Urinary bladder (tissue), 4 donors: ENCODE data around the gene CHN2. TPM values are rescaled to one million over a fixed set of nuclear protein-coding genes. Genes with fewer than 3 reads are reported as not detected.

Source experiments
- DNase-seq: peaks from one replicate; pipeline ENCODE4 v3.0.0-alpha.2; 2015; ENCODE audit errors: extremely low spot score
- H3K27ac ChIP-seq: one replicate; pipeline ENCODE4 v1.5.1; 2013; ENCODE audit warnings: low read depth, mild to moderate bottlenecking, moderate library complexity
- H3K36me3 ChIP-seq: one replicate; pipeline ENCODE4 v1.6.1; 2013; ENCODE audit warnings: mild to moderate bottlenecking, moderate library complexity; ENCODE audit not compliant: insufficient read depth
- H3K4me1 ChIP-seq: one replicate; pipeline ENCODE4 v1.6.1; 2013; ENCODE audit warnings: mild to moderate bottlenecking, moderate library complexity; ENCODE audit not compliant: insufficient read depth
- H3K4me3 ChIP-seq: one replicate; pipeline ENCODE4 v1.5.1; 2013; ENCODE audit warnings: low read depth, low read length
- WGBS: extraction: QIAGEN DNeasy Blood & Tissue Kit; methylation state at CpG from one replicate; pipeline ENCODE4 v1.1.7; 2013; 5-methylcytosine and 5-hydroxymethylcytosine counted together
- polyA plus RNA-seq: library from polyadenylated mRNA; stranded (reverse); fragments of 200-250 nt; gene quantifications from one replicate; pipeline ENCODE4 v1.2.3, GENCODE V29; 2013
- total RNA-seq: library from RNA; depleted of rRNA; stranded (reverse); fragments of >200 nt; gene quantifications from one replicate; pipeline ENCODE4 v1.2.3, GENCODE V29; 2014
- donor health status: healthy with polysubstance abuse.
- donor health status: healthy.

CHN2 gene
- total and polyA plus RNA-seq, 2 donors: 6.8 to 14.5 TPM

DNA sequence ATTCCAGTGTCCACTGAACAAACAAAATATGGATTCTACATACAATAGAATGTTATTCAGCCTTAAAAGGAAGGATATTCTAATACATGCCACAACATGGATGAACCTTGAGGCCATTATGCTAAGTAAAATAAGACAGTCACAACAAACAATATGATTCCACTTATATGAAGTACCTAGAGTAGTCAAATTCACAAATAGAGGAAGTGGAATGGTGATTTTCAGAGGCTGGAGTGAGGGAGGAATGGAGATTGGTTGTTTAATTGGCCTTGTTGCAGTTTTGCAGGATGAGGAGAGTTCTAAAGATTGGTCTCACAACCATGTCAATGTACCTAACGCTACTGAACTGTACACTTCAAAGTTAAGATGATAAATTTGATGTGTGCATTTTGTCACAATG, 119.6 kb downstream of the CHN2 start:
- H3K27ac ChIP-seq: no peak overlapping the region
- WGBS: 97% methylated on average over 1 of the region's 1 CpG
- no peak for DNase-seq
- H3K36me3 ChIP-seq: no peaks in the 10 kb centered on the region
- no peaks in the 10 kb centered on the region for H3K4me1 ChIP-seq
- H3K4me3 ChIP-seq: no peak overlapping the region

DNA sequence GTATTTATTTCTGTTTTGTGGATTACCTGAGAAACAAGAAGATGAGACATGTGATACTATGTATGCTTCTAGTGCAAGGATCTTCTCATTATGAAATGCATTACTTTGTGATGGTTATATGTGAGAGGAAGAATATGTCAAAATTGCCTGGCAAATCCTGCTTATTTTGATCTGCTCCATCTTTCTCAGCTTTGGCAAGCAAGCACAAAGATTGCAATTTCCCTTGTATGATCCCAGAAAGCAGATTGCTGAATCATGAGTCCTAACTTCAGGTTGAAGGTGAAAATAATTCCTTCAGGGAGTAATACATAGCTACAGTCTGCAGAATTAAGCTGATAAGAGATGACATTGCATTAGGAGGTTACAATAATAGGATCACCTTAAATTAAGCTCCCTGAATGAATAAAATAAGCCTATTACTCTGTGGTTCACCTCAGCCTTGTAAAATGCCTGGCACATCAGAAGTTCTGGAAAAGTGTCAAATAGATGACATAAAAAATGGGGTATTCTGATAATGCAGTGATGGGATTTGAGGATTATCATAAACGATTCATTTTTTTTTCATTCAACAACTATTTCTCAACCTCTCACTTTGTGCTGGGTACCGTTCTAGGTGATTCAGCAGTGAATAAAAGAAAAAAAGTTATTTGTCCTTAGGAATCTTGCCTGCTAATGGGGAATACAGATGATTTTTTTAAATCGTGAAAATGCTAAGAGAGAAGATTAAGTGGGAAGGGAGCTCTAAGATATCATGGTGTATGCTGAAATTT, 120.7 kb downstream of the CHN2 start:
- Histone ChIP-seq H3K4me3 (no peak overlapping the region), H3K27ac (no peak overlapping the region)
- WGBS: 59% methylated on average over 3 of the region's 3 CpGs

DNA sequence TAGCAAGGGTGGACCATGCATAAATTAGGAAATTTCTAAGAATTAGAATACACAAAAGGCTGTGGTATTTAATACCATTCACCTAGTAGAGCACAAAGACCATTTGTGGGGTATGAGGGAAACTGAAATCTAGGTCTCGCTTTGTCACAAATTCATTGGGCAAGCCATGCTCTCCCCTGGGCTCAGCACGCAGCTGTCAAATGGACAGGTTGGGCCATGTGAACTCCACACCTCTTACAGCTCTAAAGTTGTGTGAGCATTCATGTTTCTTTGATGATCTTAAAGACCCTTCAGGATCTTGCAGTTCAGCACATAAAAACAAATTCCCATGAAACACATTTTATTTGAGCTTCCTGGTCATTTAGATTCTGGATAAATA, 121.3 kb downstream of the CHN2 start:
- whole genome bisulfite sequencing: 97% methylated on average over 2 of the region's 2 CpGs
- no peak for DNase-seq
- Histone ChIP-seq H3K36me3 (no peaks in the 10 kb centered on the region), H3K27ac (no peak overlapping the region), H3K4me1 (no peaks in the 10 kb centered on the region), H3K4me3 (no peak overlapping the region)

More for the DNA sequence above, 120.7 kb downstream of the CHN2 start:
- DNase-seq: no peak
- H3K4me1 ChIP-seq: no peaks in the 10 kb centered on the region
- no peaks in the 10 kb centered on the region for H3K36me3 ChIP-seq

DNA sequence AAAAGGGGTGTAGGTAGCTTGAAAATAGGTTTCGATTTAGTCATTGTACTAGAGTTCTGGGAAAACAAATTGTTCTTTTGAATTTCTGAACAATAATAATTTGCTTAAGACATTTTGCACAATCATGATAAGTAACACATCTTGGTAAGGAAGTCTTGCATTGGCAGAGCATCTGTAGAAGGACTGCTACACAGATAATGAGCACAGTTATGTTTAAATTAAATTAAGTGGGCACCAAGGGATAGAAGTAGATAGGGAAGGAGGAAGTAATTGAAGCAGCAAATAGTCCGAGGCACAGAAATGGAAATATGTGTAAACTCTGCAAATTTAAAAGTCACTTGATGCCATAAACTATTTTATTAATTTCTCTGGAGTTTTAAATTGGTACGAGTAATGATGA, 122.4 kb downstream of the CHN2 start:
- WGBS: 86% methylated on average over 3 of the region's 3 CpGs
- Histone ChIP-seq H3K27ac (no peak overlapping the region), H3K36me3 (no peaks in the 10 kb centered on the region), H3K4me1 (no peaks in the 10 kb centered on the region), H3K4me3 (no peak overlapping the region)
- DNase-seq: no peak

DNA sequence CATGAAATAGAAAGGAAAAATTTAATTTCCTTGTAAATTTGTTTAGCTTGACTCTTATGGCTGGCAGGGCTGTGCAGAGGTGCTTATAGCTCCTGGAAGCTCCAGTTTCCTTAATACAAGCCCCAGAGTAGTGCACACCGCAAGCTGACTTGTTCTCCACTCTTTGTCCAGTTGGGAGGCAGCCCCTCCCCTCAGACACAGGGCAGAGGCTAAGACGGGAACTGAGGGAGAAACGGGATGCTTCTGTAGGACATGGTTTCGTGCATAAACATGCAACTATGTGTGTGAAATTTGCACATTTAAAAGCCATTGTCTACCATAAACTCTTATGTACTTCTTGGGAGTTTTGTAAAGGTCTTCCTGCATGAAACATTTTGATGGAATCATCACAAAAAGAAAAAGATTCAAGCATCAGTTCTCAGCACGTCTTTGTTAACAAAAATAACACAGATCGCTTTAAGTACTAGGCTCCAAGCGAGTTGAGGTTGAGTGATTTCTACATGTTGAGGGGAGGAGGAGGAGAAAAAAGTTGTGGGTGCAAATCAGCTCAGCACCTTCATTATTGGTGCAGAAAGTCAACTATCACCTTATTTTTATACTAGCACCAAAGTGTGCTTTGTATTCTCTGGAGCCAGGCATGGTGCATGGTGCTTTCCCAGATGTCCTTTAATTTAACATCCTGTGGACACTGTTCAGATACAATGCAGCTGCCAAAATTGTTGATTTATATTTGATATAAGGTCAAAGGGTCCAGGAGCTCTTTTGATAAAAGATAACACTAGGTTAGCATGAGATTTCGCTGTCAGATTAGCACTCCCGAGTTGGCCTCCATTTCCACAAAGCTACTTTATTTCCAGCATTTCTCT, 124.5 kb downstream of the CHN2 start:
- 81% methylated on average over 9 of the region's 9 CpGs for WGBS
- Histone ChIP-seq H3K36me3 (no peaks in the 10 kb centered on the region), H3K27ac (no peak overlapping the region), H3K4me1 (no peaks in the 10 kb centered on the region), H3K4me3 (no peak overlapping the region)
- DNase-seq: no peak

DNA sequence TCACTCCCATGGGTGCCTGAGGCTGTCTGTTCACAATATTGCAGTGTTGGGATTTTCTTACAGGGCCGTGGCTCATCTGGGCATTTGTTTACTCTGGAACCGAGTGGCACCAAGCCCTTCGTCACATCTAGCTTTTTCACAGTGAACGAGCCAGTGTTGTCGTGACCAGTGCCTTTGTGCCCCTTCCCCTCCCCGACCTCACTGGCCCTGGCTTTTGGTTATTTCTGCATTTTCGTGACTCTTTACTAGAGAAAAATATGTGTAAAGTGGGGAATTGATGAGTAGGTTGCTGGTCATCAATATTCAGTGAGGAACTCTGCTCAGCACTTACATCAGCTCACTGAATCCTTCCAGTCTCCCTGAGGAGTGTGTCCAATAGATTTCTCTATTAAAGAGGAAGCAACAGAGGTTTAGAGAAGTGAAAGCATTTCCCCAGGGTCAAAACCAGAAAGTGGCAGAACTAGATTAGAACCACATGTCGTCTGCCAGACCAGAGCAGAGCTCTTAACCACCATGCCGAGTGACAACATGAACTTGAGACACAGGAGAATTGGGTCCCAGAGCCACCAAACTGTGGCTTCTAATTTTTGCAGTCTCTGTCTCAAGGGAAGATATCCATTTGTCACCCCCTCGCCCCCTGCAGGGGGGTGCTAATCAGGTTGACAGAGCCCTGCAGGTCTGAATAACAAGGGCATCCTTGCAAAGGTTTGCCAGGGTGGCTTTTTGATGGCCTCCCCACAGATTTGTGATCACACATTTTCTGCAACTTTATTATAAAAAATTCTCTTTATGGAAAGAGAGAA, 125.3 kb downstream of the CHN2 start:
- 56% methylated on average over 10 of the region's 10 CpGs for WGBS
- no peak overlapping the region for H3K27ac ChIP-seq
- no peak overlapping the region for H3K4me3 ChIP-seq
- H3K4me1 ChIP-seq: no peaks in the 10 kb centered on the region
- no peaks in the 10 kb centered on the region for H3K36me3 ChIP-seq
- DNase-seq: no peak

DNA sequence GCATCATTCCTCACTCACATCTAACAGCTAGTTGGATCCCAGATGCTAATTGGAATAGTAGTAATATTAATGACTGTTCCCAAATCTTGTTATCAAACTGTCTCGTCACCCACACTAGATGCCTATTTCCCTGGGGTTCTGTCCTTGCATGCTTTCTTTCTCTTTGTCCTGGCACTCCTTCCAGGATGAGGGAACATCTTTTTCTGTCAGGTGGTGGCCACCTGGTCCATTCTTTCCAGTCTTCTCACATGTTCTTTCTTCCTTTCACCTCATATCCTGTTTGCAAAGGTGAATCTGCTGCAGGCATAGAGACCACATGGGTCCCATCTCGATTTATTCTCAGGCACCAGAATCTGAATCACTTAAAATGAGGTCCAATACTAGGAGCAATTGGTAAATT, 126.0 kb downstream of the CHN2 start:
- 91% methylated on average over 2 of the region's 2 CpGs for WGBS

DNA sequence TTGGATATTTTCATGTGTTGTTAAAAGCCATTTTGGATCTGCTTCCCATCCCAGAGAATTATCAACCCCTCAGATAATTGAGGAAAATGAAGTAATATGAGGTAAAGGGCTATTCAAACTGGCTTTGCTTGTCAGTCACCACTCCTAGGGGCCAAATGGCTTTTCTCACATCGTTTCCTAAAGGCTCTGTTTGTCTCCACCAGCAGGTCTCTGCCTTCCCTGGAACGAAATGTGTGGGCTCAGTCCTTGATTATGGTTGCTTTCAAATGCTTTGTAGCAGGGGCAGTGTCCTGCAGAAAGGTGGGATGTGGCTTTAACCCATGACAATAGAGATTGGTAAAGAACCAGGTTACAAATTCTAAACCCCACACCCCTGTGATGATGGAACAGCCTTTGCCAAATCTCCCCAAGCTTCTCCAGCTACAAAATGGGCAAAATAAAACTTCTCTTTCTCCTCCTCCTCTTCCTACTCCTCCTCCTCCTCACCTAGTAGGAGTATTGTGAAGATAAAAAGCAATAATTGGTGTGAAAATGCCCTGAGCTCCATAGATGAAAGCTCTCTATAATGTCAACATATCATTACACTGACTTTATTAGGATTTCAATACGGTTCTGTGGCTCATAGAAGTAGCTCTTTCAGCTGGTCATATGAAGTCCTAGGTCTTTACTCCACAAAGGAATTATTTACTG, 127.6 kb downstream of the CHN2 start:
- H3K4me3 ChIP-seq: no peak overlapping the region
- no peaks in the 10 kb centered on the region for H3K4me1 ChIP-seq
- 60% methylated on average over 3 of the region's 3 CpGs for WGBS
- H3K27ac ChIP-seq: no peak overlapping the region
- no peak for DNase-seq
- no peaks in the 10 kb centered on the region for H3K36me3 ChIP-seq

More for the DNA sequence above, 126.0 kb downstream of the CHN2 start:
- no peak overlapping the region for H3K27ac ChIP-seq
- no peaks in the 10 kb centered on the region for H3K36me3 ChIP-seq
- no peaks in the 10 kb centered on the region for H3K4me1 ChIP-seq
- H3K4me3 ChIP-seq: no peak overlapping the region
- no peak for DNase-seq

DNA sequence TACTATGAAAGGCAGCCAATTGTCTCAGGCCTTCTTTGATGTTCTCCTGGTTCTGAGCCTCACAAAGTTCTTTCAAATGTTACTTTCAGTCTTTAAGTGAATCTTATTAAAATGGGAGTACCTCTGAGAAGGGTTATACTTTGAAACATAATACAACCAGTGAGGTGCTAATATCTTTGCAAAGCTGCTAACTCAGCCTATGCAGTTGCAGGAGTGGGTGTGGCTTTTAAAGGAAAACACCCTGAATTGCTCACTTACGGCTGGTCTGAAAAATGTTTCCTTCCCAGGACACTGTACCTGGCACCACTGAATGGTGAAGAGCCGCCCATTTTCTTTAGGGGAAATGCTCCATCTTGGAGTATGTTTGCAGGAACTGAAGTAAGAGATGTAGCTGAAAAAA, 130.9 kb downstream of the CHN2 start:
- Histone ChIP-seq H3K36me3 (no peaks in the 10 kb centered on the region), H3K4me3 (no peak overlapping the region), H3K27ac (no peak overlapping the region), H3K4me1 (no peaks in the 10 kb centered on the region)
- WGBS: 90% methylated on average over 2 of the region's 2 CpGs
- DNase-seq: no peak

DNA sequence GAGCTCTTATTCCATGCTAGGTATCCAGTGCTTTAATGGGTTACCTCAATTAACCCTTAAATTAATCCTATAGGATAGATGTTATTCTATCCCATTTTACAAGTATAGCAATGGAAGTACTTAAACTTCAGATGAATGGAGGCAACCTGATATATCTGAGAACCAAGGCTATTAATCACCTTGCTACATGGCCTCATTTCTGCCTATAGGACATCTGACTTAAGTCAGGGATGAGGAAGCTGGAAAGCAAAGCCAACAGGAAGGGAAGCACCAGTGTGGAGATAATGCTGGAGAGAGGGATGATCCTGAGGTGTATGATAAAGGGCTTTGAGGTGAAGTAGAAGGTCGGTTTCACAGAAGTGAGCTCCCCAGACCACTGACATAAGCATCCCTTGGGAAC, 132.3 kb downstream of the CHN2 start:
- no peak overlapping the region for H3K4me3 ChIP-seq
- no peaks in the 10 kb centered on the region for H3K36me3 ChIP-seq
- H3K27ac ChIP-seq: no peak overlapping the region
- WGBS: 54% methylated on average over 1 of the region's 1 CpG
- no peaks in the 10 kb centered on the region for H3K4me1 ChIP-seq
- DNase-seq: no peak

DNA sequence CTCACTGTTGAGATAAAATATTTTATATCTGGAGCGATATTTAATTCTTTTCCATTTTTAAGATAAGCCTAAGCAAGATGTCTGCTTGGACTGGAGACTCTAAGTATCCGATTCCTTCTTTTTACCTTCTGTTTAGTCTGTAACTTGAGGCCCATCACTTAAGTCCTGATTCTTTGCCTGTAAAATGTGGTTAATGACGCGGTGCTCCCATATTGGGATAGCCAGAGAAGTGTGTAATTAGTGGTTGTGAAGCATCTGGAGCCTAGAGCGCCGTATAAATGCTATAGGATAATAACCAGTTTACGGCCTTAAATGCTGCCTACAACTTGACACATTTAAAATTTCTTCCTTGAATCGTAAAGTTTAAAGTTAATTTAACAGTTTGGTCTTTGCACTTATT, 132.9 kb downstream of the CHN2 start:
- H3K36me3 ChIP-seq: no peaks in the 10 kb centered on the region
- H3K27ac ChIP-seq: no peak overlapping the region
- DNase-seq: no peak
- H3K4me1 ChIP-seq: no peaks in the 10 kb centered on the region
- no peak overlapping the region for H3K4me3 ChIP-seq
- 90% methylated on average over 8 of the region's 8 CpGs for WGBS

DNA sequence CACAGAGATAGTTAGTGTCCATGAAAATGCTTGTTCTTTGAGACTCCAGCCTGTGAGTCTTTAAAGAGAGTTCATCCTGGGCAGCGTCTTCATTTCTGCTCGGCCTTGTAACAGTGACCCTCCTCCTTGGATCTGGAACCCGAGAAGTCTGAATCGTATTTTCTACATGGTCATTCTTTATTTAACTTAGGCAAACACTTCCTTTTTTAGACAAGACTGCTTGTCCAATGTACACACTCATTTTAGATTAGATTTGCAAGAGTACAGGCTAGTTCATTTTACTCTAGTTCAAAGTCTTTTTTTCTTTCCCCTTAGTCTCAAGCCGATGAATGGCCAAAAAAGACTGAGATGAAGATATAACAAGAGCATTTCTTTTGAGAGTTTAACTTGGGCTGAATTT, 133.5 kb downstream of the CHN2 start:
- WGBS: 22% methylated on average over 5 of the region's 5 CpGs
- peak; percentile 20 for DNase-seq
- H3K4me3 ChIP-seq: no peak overlapping the region
- no peaks in the 10 kb centered on the region for H3K4me1 ChIP-seq
- no peak overlapping the region for H3K27ac ChIP-seq
- H3K36me3 ChIP-seq: no peaks in the 10 kb centered on the region

DNA sequence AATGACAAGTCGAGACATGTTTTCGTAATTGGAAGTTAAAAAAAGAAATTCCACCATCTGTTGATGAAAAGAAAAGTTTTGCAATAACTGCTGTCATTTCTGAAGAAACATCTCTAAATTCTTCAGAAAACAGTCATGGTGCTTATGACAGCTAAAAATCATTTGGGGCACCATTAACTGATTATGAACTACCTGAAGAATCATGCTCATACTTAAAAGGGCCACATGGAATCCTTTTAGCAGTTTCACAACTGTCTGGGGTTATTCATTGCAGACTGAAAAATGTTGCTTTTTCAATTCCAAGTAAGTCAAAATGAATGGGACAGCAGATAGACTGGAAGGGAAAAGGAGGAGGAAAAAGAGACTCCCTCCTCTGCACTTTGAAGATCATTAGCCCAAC, 134.2 kb downstream of the CHN2 start:
- no peaks in the 10 kb centered on the region for H3K36me3 ChIP-seq
- H3K4me3 ChIP-seq: no peak overlapping the region
- no peak overlapping the region for H3K27ac ChIP-seq
- 68% methylated on average over 2 of the region's 2 CpGs for WGBS
- no peak for DNase-seq
- H3K4me1 ChIP-seq: no peaks in the 10 kb centered on the region
